ENCODE measurements around the gene S100A5. TPM values are rescaled to one million over a fixed set of nuclear protein-coding genes. Genes with fewer than 3 reads are reported as not detected.

S100A5 gene
- total and polyA plus RNA-seq, 9 of the 15 experiments (the other 6 are each of a cell fraction or from before 2014, with no cell fraction given): 0.56 to 1.4 (median 0.64) TPM; not detected in 5

GRCh38 chr1:153532769-153533599 lies 7.8 kb downstream of the S100A5 start (continued):
- TF ChIP-seq E2F5 (CRISPR knock-in tag; IDR thresholded peaks at IDR 0.05) (no peak), CBX3 (IDR thresholded peaks at IDR 0.05; ENCODE audit: borderline replicate concordance in 1 of 2, low read length in 2 of 2) (0 out of 3 replicates have a peak, but pooled peaks of 1 of the 2 experiments have one; percentile 28), ATF7 (IDR thresholded peaks at IDR 0.05) (0 out of 2 replicates have a peak, but pooled peaks have one; percentile 21), TBP (optimal IDR thresholded peaks at IDR 0.05; ENCODE audit: low read depth, low read length) (peak; percentile 23), ELK3 (CRISPR knock-in tag; IDR thresholded peaks at IDR 0.05) (no peak), ETS2 (tag; IDR thresholded peaks at IDR 0.05; ENCODE audit: borderline replicate concordance, poor library complexity, severe bottlenecking) (no peak), MNT (conservative IDR thresholded peaks at IDR 0.05) (0 out of 4 replicates have a peak, but pooled peaks of 1 of the 2 experiments have one; percentile 15), NBN (IDR thresholded peaks at IDR 0.05; ENCODE audit: low read depth) (0 out of 2 replicates have a peak, but pooled peaks have one; percentile 36), ZNF75A (CRISPR knock-in tag; IDR thresholded peaks at IDR 0.05) (no peak), MBD2 (IDR thresholded peaks at IDR 0.05; ENCODE audit: borderline replicate concordance, low read depth) (peak; percentile 32; the same call in 1 of the 2 replicates), FUS (optimal IDR thresholded peaks at IDR 0.05; ENCODE audit: low read depth, low read length) (no peak), SP1 (CRISPR knock-in tag; IDR thresholded peaks at IDR 0.05) (no peak), L3MBTL2 (IDR thresholded peaks at IDR 0.05) (peak; percentile 20; the same call in 1 of the 2 replicates), HNRNPUL1 (IDR thresholded peaks at IDR 0.05; ENCODE audit: low read length) (no peak), PBX2 (CRISPR knock-in tag; IDR thresholded peaks at IDR 0.05; ENCODE audit: low read depth) (no peak), PBX2 (tag; conservative IDR thresholded peaks at IDR 0.05; ENCODE audit: low read depth) (no peak), ETV6 (IDR thresholded peaks at IDR 0.05; ENCODE audit: borderline replicate concordance in 1 of 2, low read depth in 2 of 2, low read length in 1 of 2) (no peak), ETV6 (CRISPR knock-in tag; IDR thresholded peaks at IDR 0.05; ENCODE audit: borderline replicate concordance) (no peak), TFAP4 (CRISPR knock-in tag; IDR thresholded peaks at IDR 0.05; ENCODE audit: borderline replicate concordance) (peak; percentile 70; the same call in 1 of the 2 replicates), HEY1 (CRISPR knock-in tag; IDR thresholded peaks at IDR 0.05; ENCODE audit: borderline replicate concordance) (no peak)

All from K562 (cell line).